ENCODE results near the gene KCTD1. TPM values are rescaled to one million over a fixed set of nuclear protein-coding genes. Genes with fewer than 3 reads are reported as not detected.

The KCTD1 gene
- total and polyA plus RNA-seq, 10 of the 15 experiments (the other 5 are each of a cell fraction or from before 2014, with no cell fraction given) = 1.5 to 13.4 (median 5.5) TPM

DNA sequence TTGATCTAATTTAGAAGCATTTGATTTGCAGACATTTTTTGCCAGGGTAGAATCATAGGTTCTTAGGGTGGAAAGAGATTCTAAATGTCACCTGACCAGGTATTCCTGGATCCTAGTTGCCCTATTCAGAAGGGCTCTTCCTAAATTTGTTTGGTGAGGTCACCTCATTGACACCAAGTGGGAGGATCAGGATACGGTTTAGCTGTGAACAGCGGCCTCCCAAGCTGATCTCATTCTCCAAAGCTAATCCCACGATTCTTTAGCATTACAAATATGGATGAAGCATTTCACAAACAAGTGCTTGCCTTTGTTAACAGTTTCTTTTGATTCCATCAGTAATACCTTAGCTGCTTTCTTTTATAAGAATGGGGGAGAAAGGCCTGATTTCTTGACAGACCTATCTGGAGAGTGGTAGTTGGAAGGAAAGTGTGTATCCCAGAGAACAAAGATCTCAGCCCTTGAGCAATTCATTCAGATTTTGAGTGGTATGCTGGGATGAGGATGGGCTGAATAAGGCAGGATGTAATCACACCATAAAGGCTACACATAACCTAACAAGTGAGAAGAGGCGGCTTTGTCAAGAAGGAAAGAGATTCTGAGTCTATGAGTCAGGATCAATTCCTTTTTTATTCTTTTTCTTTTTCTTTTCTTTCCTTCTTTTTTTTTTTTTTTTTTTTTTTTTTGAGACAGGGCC is 16.6 kb downstream of the KCTD1 start (continued):
- no peak for TF ChIP-seq ZSCAN29 (IDR thresholded peaks at IDR 0.05)

DNA sequence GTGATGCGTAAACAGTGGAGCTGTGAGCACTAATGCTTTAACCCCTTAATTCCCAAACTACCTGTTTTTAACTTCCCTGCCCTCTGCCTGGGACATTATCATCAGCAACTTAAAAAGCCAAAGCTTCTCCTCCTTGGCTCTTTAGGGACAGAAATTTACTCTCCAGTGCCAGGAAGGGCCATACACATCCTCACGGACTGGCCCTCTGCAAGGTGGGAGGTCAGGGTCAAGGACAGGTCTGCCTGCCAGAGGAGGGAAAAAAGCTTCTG is 21.5 kb downstream of the KCTD1 start:
- no peak for DNase-seq (ENCODE audit: low read depth, low spot score)
- ChIA-PET POLR2A (interaction anchor here (0.6 to 1.1 kb wide), 2 partner anchors 14 to 218 kb away, joined by 5 to 10 read pairs; no protein-coding TSS in a partner anchor), SMC1A (ENCODE audit: uncharacterized antibody, unreplicated experiment) (no interaction called here), RAD21 (ENCODE audit: unreplicated experiment) (interaction anchor here (0.7 kb wide), 1 partner anchor 53 kb away, joined by 4 read pairs; no protein-coding TSS in a partner anchor), CTCF (interaction anchor here (0.7 to 1.1 kb wide), 2 partner anchors 15 to 145 kb away, joined by 3 read pairs; no protein-coding TSS in a partner anchor)
- Histone ChIP-seq H3K27ac (ENCODE audit: control insufficient read depth, insufficient read depth) (no peak overlapping the region), H3K36me3 (ENCODE audit: control insufficient read depth in 2 of 2, insufficient read depth in 2 of 2, low read length in 1 of 2) (no peaks in the 10 kb centered on the region), H3K4me2 (ENCODE audit: control insufficient read depth, insufficient read depth) (no peak overlapping the region), H3K9me3 (replicated peaks; ENCODE audit: control insufficient read depth, insufficient read depth, low read length) (no peaks in the 10 kb centered on the region), H3K27me3 (replicated peaks in 1 of 2; ENCODE audit: control insufficient read depth in 2 of 2, insufficient read depth in 2 of 2, low read length in 1 of 2) (no peaks in the 10 kb centered on the region), H2AFZ (ENCODE audit: control insufficient read depth, low read depth, low read length) (no peak overlapping the region), H3K4me1 (ENCODE audit: control insufficient read depth, insufficient read depth, low read length) (no peaks in the 10 kb centered on the region), H3K4me3 (no peak overlapping the region), H3K9ac (ENCODE audit: control insufficient read depth, insufficient read depth, low read length) (no peak overlapping the region), H3K79me2 (ENCODE audit: control insufficient read depth, insufficient read depth, low read length) (no peaks in the 10 kb centered on the region), H4K20me1 (ENCODE audit: control insufficient read depth, insufficient read depth) (no peaks in the 10 kb centered on the region)
- TF ChIP-seq, protein P1, sequence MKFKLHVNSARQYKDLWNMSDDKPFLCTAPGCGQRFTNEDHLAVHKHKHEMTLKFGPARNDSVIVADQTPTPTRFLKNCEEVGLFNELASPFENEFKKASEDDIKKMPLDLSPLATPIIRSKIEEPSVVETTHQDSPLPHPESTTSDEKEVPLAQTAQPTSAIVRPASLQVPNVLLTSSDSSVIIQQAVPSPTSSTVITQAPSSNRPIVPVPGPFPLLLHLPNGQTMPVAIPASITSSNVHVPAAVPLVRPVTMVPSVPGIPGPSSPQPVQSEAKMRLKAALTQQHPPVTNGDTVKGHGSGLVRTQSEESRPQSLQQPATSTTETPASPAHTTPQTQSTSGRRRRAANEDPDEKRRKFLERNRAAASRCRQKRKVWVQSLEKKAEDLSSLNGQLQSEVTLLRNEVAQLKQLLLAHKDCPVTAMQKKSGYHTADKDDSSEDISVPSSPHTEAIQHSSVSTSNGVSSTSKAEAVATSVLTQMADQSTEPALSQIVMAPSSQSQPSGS (IDR thresholded peaks at IDR 0.05; ENCODE audit: low read length) = no peak
- no peak for TF ChIP-seq CREB1 (IDR thresholded peaks at IDR 0.05; ENCODE audit: low read depth)
- TF ChIP-seq NBN (IDR thresholded peaks at IDR 0.05) = no peak
- TF ChIP-seq ZBED1 (IDR thresholded peaks at IDR 0.05; ENCODE audit: borderline replicate concordance) = no peak
- no peak for TF ChIP-seq EP300 (IDR thresholded peaks at IDR 0.05; ENCODE audit: borderline replicate concordance in 1 of 2, control insufficient read depth in 1 of 2, low read depth in 2 of 2, low read length in 2 of 2)
- TF ChIP-seq HDGF (IDR thresholded peaks at IDR 0.05) = no peak
- FAIRE-seq = no peak
- 97% methylated on average over 2 of the region's 2 CpGs for WGBS (ENCODE audit: insufficient coverage, insufficient replicate concordance, low lambda C conversion rate, missing lambda C conversion rate)
- in situ Hi-C loops (cut with MboI) = no loop called here
- BruUV-seq (replicated peaks) = no TSS peak
- intact Hi-C loops (cut with micrococcal nuclease; ENCODE audit: unreplicated experiment) = no loop called here
- no peak for ATAC-seq
